Nephron (organoid): ENCODE measurements around the gene CYTH2.

Source experiments
- H3K27ac Mint-ChIP-seq, 3 experiments: 2 replicates each; pipeline ENCODE4 v1.8.0; 2020; ENCODE audit warnings: mixed read lengths in 3 of 3, mild to moderate bottlenecking in 2 of 3, moderate library complexity in 1 of 3
- H3K27me3 Mint-ChIP-seq: 2 replicates; pipeline ENCODE4 v1.8.0; 2021; ENCODE audit warnings: low read depth, mild to moderate bottlenecking, moderate library complexity, mixed read lengths
- H3K36me3 Mint-ChIP-seq: 2 replicates; pipeline ENCODE4 v1.8.0; 2020; ENCODE audit warnings: low read depth, mixed read lengths
- H3K4me1 Mint-ChIP-seq: 2 replicates; pipeline ENCODE4 v1.8.0; 2020; ENCODE audit warnings: mixed read lengths
- H3K4me3 Mint-ChIP-seq, 3 experiments: 2 replicates each; pipeline ENCODE4 v1.8.0; 2020; ENCODE audit warnings: mild to moderate bottlenecking in 3 of 3, mixed read lengths in 3 of 3, moderate library complexity in 2 of 3
- H3K9me3 Mint-ChIP-seq: 2 replicates; pipeline ENCODE4 v1.8.0; 2020; ENCODE audit warnings: mixed read lengths
- CTCF ChIP-seq, 3 experiments: fragments of 200-600 bp; sonication (generic); IDR thresholded peaks; one replicate each; pipeline ENCODE4 v1.5.0; 2021; ENCODE audit warnings: antibody characterized with exemption in 3 of 3; ENCODE audit not compliant: unreplicated experiment in 3 of 3

The CYTH2 gene

GRCh38 chr19:48473161-48473966 is 4.2 kb downstream of the CYTH2 start:
- Mint-ChIP-seq H3K4me1 (peaks cover 7% of the 10 kb centered on the region), H3K27ac (peak overlapping the region in 1 of 3 experiments; percentile 56)

GRCh38 chr19:48474084-48474592 is 5.0 kb downstream of the CYTH2 start:
- Mint-ChIP-seq H3K9me3 (no peaks in the 10 kb centered on the region), H3K27me3 (no peaks in the 10 kb centered on the region), H3K4me3 (peak overlapping the region; percentile 60 to 77 (median 72))

More at GRCh38 chr19:48473161-48473966, 4.2 kb downstream of the CYTH2 start:
- Mint-ChIP-seq H3K4me3 (peak overlapping the region in 2 of 3 experiments; percentile 43 to 68), H3K27me3 (no peaks in the 10 kb centered on the region), H3K36me3 (peaks cover 64% of the 10 kb centered on the region), H3K9me3 (no peaks in the 10 kb centered on the region)
- no peak for TF ChIP-seq CTCF (IDR thresholded peaks at IDR 0.05; ENCODE audit: unreplicated experiment in 3 of 3)

GRCh38 chr19:48475369-48476068 is 6.3 kb downstream of the CYTH2 start:
- H3K27me3 Mint-ChIP-seq, result no peaks in the 10 kb centered on the region
- peaks cover 4% of the 10 kb centered on the region for H3K4me1 Mint-ChIP-seq
- no peak for TF ChIP-seq CTCF (IDR thresholded peaks at IDR 0.05; ENCODE audit: unreplicated experiment in 3 of 3)
- H3K9me3 Mint-ChIP-seq, result no peaks in the 10 kb centered on the region
- H3K4me3 Mint-ChIP-seq, result no peak overlapping the region
- H3K27ac Mint-ChIP-seq, result no peak overlapping the region
- peaks cover 64% of the 10 kb centered on the region for H3K36me3 Mint-ChIP-seq

More at GRCh38 chr19:48474084-48474592, 5.0 kb downstream of the CYTH2 start:
- H3K27ac Mint-ChIP-seq, result no peak overlapping the region
- peaks cover 4% of the 10 kb centered on the region for H3K4me1 Mint-ChIP-seq
- no peak for TF ChIP-seq CTCF (IDR thresholded peaks at IDR 0.05; ENCODE audit: unreplicated experiment in 3 of 3)
- H3K36me3 Mint-ChIP-seq, result peaks cover 64% of the 10 kb centered on the region

- TF ChIP-seq CTCF (IDR thresholded peaks at IDR 0.05; ENCODE audit: unreplicated experiment in 3 of 3), result no peak
- H3K9me3 Mint-ChIP-seq, result no peaks in the 10 kb centered on the region
- no peak overlapping the region for H3K27ac Mint-ChIP-seq
- no peaks in the 10 kb centered on the region for H3K27me3 Mint-ChIP-seq
- H3K36me3 Mint-ChIP-seq, result peaks cover 63% of the 10 kb centered on the region
- H3K4me1 Mint-ChIP-seq, result no peaks in the 10 kb centered on the region
- no peak overlapping the region for H3K4me3 Mint-ChIP-seq
Observed at GRCh38 chr19:48476176-48476575, 7.0 kb downstream of the CYTH2 start.

GRCh38 chr19:48477067-48477685 is 8.0 kb downstream of the CYTH2 start:
- no peaks in the 10 kb centered on the region for H3K9me3 Mint-ChIP-seq
- peaks cover 5% of the 10 kb centered on the region for H3K4me1 Mint-ChIP-seq
- H3K27me3 Mint-ChIP-seq, result no peaks in the 10 kb centered on the region
- peaks cover 63% of the 10 kb centered on the region for H3K36me3 Mint-ChIP-seq
- no peak for TF ChIP-seq CTCF (IDR thresholded peaks at IDR 0.05; ENCODE audit: unreplicated experiment in 3 of 3)
- H3K27ac Mint-ChIP-seq, result no peak overlapping the region
- no peak overlapping the region for H3K4me3 Mint-ChIP-seq
